ENCODE data around the gene LRP6. TPM values are rescaled to one million over a fixed set of nuclear protein-coding genes. Genes with fewer than 3 reads are reported as not detected.
"Not testable (repeated sequence)": the region's sequence is repeated elsewhere in the genome, so short reads cannot be mapped to it uniquely, and the experiment has no call there.

LRP6 gene
- total and polyA plus RNA-seq, 2 experiments from 2014 or later = 17.5 to 42.4 TPM

- DNase-seq (ENCODE audit: low spot score) = no peak
- Histone ChIP-seq H3K4me3 (no peak overlapping the region), H3K36me3 (replicated peaks; ENCODE audit: insufficient read depth, low read depth) (no peaks in the 10 kb centered on the region), H3K79me2 (no peaks in the 10 kb centered on the region), H3K27me3 (no peaks in the 10 kb centered on the region), H3K4me1 (ENCODE audit: insufficient read depth) (no peaks in the 10 kb centered on the region), H4K20me1 (ENCODE audit: insufficient read depth, poor library complexity, severe bottlenecking) (no peaks in the 10 kb centered on the region), H2AFZ (no peak overlapping the region), H3K27ac (no peak overlapping the region), H3K9me3 (ENCODE audit: low read depth) (no peaks in the 10 kb centered on the region), H3K9me2 (replicated peaks; ENCODE audit: insufficient read depth) (no peaks in the 10 kb centered on the region), H3K4me2 (no peak overlapping the region)
- TF ChIP-seq EZH2phosphoT487 (IDR thresholded peaks at IDR 0.05; ENCODE audit: low read depth, severe bottlenecking, unreplicated experiment) (no peak), EZH2 (IDR thresholded peaks at IDR 0.05; ENCODE audit: borderline replicate concordance) (no peak), CTCF (IDR thresholded peaks at IDR 0.05; ENCODE audit: poor library complexity) (no peak)
- 88% methylated on average over 4 of the region's 4 CpGs for WGBS (ENCODE audit: low lambda C conversion rate, missing lambda C conversion rate)
These were observed 151.3 kb downstream of the LRP6 start for GRCh38 chr12:12115514-12115913.

- H3K4me2 ChIP-seq; H3K27me3 ChIP-seq; H4K20me1 ChIP-seq (ENCODE audit: insufficient read depth, poor library complexity, severe bottlenecking); DNase-seq (ENCODE audit: low spot score); H2AFZ ChIP-seq; H3K9me3 ChIP-seq (ENCODE audit: low read depth); H3K9me2 ChIP-seq (replicated peaks; ENCODE audit: insufficient read depth); H3K79me2 ChIP-seq; H3K4me1 ChIP-seq (ENCODE audit: insufficient read depth); H3K4me3 ChIP-seq; H3K27ac ChIP-seq; H3K36me3 ChIP-seq (replicated peaks; ENCODE audit: insufficient read depth, low read depth): not testable (repeated sequence)
- WGBS (ENCODE audit: low lambda C conversion rate, missing lambda C conversion rate) = 99% methylated on average over 29 of the region's 37 CpGs
These were observed 155.8 kb downstream of the LRP6 start for GRCh38 chr12:12110923-12111555.

- no peak for DNase-seq (ENCODE audit: low spot score)
- H3K79me2 ChIP-seq = no peaks in the 10 kb centered on the region
- no peak overlapping the region for H2AFZ ChIP-seq
- WGBS (ENCODE audit: low lambda C conversion rate, missing lambda C conversion rate) = 92% methylated on average over 1 of the region's 1 CpG
- TF ChIP-seq EZH2 (IDR thresholded peaks at IDR 0.05; ENCODE audit: borderline replicate concordance) (no peak), EZH2phosphoT487 (IDR thresholded peaks at IDR 0.05; ENCODE audit: low read depth, severe bottlenecking, unreplicated experiment) (no peak), CTCF (IDR thresholded peaks at IDR 0.05; ENCODE audit: poor library complexity) (no peak)
- no peak overlapping the region for H3K4me3 ChIP-seq
- no peaks in the 10 kb centered on the region for H3K27me3 ChIP-seq
- no peaks in the 10 kb centered on the region for H3K4me1 ChIP-seq (ENCODE audit: insufficient read depth)
- no peak overlapping the region for H3K4me2 ChIP-seq
- peaks cover 6% of the 10 kb centered on the region for H3K9me3 ChIP-seq (ENCODE audit: low read depth)
- no peaks in the 10 kb centered on the region for H4K20me1 ChIP-seq (ENCODE audit: insufficient read depth, poor library complexity, severe bottlenecking)
- H3K27ac ChIP-seq = no peak overlapping the region
- no peaks in the 10 kb centered on the region for H3K36me3 ChIP-seq (replicated peaks; ENCODE audit: insufficient read depth, low read depth)
- no peaks in the 10 kb centered on the region for H3K9me2 ChIP-seq (replicated peaks; ENCODE audit: insufficient read depth)
These were observed 158.3 kb downstream of the LRP6 start for GRCh38 chr12:12108441-12109058.

GRCh38 chr12:12107678-12108077 lies 159.2 kb downstream of the LRP6 start:
- H4K20me1 ChIP-seq (ENCODE audit: insufficient read depth, poor library complexity, severe bottlenecking) = no peaks in the 10 kb centered on the region
- no peak overlapping the region for H2AFZ ChIP-seq
- H3K4me3 ChIP-seq = no peak overlapping the region
- H3K4me2 ChIP-seq = no peak overlapping the region
- no peaks in the 10 kb centered on the region for H3K4me1 ChIP-seq (ENCODE audit: insufficient read depth)
- no peak overlapping the region for H3K27ac ChIP-seq
- no peaks in the 10 kb centered on the region for H3K9me2 ChIP-seq (replicated peaks; ENCODE audit: insufficient read depth)
- H3K79me2 ChIP-seq = no peaks in the 10 kb centered on the region
- TF ChIP-seq EZH2phosphoT487 (IDR thresholded peaks at IDR 0.05; ENCODE audit: low read depth, severe bottlenecking, unreplicated experiment) (no peak), EZH2 (IDR thresholded peaks at IDR 0.05; ENCODE audit: borderline replicate concordance) (no peak), CTCF (IDR thresholded peaks at IDR 0.05; ENCODE audit: poor library complexity) (no peak)
- peaks cover 6% of the 10 kb centered on the region for H3K9me3 ChIP-seq (ENCODE audit: low read depth)
- no peaks in the 10 kb centered on the region for H3K36me3 ChIP-seq (replicated peaks; ENCODE audit: insufficient read depth, low read depth)
- H3K27me3 ChIP-seq = no peaks in the 10 kb centered on the region
- no peak for DNase-seq (ENCODE audit: low spot score)
- WGBS (ENCODE audit: low lambda C conversion rate, missing lambda C conversion rate) = 91% methylated on average over 6 of the region's 6 CpGs

Data from hepatocyte (in vitro differentiated cells).